Vagina (tissue), 2 donors: ENCODE measurements around the gene RPTOR. TPM values are rescaled to one million over a fixed set of nuclear protein-coding genes. Genes with fewer than 3 reads are reported as not detected.
A peak's percentile ranks its signal among the peaks of the same experiment; 100 is the strongest.

Experiments used
- DNase-seq, 2 donors: peaks; one replicate each; pipeline ENCODE4 v3.0.0-alpha.2; 2017; ENCODE audit errors: extremely low spot score in 2 of 2
- H3K27ac ChIP-seq: fragments of 200-600 bp; sonication (generic); one replicate; pipeline ENCODE4 v1.5.1; 2019
- H3K27me3 ChIP-seq: fragments of 200-600 bp; sonication (generic); one replicate; pipeline ENCODE4 v1.5.1; 2019
- H3K36me3 ChIP-seq, 2 donors: fragments of 200-600 bp; sonication (generic); one replicate each; pipeline ENCODE4 v1.5.1; 2017 to 2019
- H3K4me1 ChIP-seq: fragments of 200-600 bp; sonication (generic); one replicate; pipeline ENCODE4 v1.5.1; 2019
- H3K4me3 ChIP-seq, 2 donors: fragments of 200-600 bp; sonication (generic); 1 replicate in 1 of 2; 2 replicates in 1 of 2; pipeline ENCODE4 v1.5.1; 2016 to 2019
- H3K9me3 ChIP-seq: fragments of 200-600 bp; sonication (generic); one replicate; pipeline ENCODE4 v1.5.1; 2019
- POLR2A ChIP-seq, 2 donors: fragments of 450-650 bp; IDR thresholded peaks; one replicate each; pipeline ENCODE4 v1.6.1; 2017; ENCODE audit warnings: antibody characterized with exemption in 2 of 2, mild to moderate bottlenecking in 2 of 2, moderate library complexity in 2 of 2
- POLR2AphosphoS5 ChIP-seq, 2 donors: sonication (generic); formaldehyde crosslinking; IDR thresholded peaks; one replicate each; pipeline ENCODE4 v1.9.0; 2017; ENCODE audit warnings: antibody characterized with exemption in 2 of 2, mild to moderate bottlenecking in 2 of 2, low read depth in 1 of 2; ENCODE audit not compliant: insufficient read depth in 1 of 2
- intact Hi-C: fragments of 100-400 bp; cut with DNase I; formaldehyde crosslinking; loops from one replicate; pipeline ENCODE4 v1.15.1; 2023
- total RNA-seq: library from RNA; depleted of rRNA; stranded (reverse); fragments of >200 nt; gene quantifications from one replicate; pipeline ENCODE4 v1.2.3, GENCODE V29; 2016
- TF ChIP-seq, protein P1 (sequence below), 3 experiments: fragments of 450-650 bp in 2 of 3; fragments of 200-600 bp in 1 of 3; sonication (generic) in 1 of 3; IDR thresholded peaks; one replicate each; pipeline ENCODE4 v1.5.1; 2017 to 2019; ENCODE audit warnings: antibody characterized with exemption in 3 of 3, mild to moderate bottlenecking in 2 of 3, moderate library complexity in 2 of 3

The RPTOR gene
- total RNA-seq, 1 donor from 2014 or later, result 38.3 TPM

DNA sequence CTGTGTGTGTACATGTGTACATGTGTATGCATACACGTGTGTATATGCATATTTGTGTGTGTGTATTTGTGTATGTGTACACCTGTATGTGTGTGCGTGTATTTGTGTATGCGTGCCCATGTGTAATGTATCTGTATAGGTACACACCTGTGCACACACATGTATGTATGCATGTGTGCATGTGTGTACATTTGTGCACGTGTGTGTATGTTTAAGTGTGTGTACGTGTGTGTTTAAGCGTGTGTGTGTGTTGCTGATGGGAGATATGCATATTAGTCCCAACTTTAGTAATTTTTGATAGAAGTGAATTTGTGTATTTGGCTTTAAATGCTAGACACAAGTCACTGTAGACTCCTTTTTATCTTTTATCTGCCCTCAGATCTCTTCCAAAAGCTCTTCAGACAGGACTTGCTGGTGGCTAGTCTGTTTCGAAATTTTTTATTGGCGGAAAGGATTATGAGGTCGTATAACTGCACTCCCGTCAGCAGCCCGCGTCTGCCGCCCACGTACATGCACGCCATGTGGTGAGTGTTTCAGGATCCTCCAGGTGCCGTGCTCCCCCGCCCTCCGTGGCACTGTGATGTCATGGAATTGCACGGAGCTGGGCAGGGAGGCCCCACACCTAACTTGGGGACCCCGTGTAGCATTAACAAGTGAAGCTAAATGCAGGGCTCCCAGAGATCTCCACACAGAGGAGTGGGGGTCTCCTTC lies 278.2 kb downstream of the RPTOR start:
- DNase-seq, result no peak
- no peaks in the 10 kb centered on the region for H3K9me3 ChIP-seq
- no peak overlapping the region for H3K4me3 ChIP-seq
- intact Hi-C loops, result no loop called here
- no peak overlapping the region for H3K27ac ChIP-seq
- peaks cover 14% of the 10 kb centered on the region for H3K4me1 ChIP-seq
- peak in 1 of 2 donors; percentile 14 for TF ChIP-seq POLR2AphosphoS5 (IDR thresholded peaks at IDR 0.05; ENCODE audit: insufficient read depth in 1 of 2, low read depth in 1 of 2)
- TF ChIP-seq POLR2A (IDR thresholded peaks at IDR 0.05), result no peak
- TF ChIP-seq, protein P1, sequence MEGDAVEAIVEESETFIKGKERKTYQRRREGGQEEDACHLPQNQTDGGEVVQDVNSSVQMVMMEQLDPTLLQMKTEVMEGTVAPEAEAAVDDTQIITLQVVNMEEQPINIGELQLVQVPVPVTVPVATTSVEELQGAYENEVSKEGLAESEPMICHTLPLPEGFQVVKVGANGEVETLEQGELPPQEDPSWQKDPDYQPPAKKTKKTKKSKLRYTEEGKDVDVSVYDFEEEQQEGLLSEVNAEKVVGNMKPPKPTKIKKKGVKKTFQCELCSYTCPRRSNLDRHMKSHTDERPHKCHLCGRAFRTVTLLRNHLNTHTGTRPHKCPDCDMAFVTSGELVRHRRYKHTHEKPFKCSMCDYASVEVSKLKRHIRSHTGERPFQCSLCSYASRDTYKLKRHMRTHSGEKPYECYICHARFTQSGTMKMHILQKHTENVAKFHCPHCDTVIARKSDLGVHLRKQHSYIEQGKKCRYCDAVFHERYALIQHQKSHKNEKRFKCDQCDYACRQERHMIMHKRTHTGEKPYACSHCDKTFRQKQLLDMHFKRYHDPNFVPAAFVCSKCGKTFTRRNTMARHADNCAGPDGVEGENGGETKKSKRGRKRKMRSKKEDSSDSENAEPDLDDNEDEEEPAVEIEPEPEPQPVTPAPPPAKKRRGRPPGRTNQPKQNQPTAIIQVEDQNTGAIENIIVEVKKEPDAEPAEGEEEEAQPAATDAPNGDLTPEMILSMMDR (IDR thresholded peaks at IDR 0.05), result no peak
- H3K36me3 ChIP-seq, result peaks cover 0 to 4% of the 10 kb centered on the region in 2 donors
- no peaks in the 10 kb centered on the region for H3K27me3 ChIP-seq

DNA sequence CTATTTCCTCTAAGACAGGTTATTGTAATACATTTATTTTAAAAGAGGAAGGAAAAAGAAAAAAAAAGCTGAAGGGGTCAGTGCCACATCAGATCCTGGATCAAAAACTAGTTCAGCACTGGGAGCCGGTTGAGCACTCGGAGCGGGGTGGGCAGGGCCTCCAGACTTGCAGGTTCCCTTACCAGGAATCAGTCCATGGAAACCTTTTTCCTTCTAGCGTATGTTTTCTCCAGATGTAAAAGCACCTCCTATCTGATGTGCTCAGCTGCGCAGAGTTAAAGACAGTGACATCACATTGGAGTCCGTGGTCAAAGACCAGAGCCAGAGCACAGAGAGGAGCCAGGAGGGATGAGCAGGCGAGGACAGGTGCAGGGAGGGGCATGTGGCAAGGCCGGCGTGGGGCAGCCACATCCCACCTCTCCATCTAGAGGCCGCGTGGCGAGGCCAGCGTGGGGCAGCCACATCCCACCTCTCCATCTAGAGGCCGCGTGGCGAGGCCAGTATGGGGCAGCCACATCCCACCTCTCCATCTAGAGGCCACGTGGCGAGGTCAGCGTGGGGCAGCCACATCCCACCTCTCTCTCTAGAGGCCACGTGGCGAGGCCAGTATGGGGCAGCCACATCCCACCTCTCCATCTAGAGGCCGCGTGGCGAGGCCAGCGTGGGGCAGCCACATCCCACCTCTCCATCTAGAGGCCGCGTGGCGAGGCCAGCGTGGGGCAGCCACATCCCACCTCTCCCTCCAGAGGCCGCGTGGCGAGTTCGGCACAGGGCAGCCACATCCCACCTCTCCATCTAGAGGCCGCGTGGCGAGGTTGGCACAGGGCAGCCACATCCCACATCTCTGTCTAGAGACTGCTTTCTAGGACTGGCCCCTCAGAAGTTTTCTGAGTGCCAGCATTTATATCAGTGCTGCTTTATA lies 280.2 kb downstream of the RPTOR start:
- intact Hi-C loops, result no loop called here
- Histone ChIP-seq H3K36me3 (peaks cover 0 to 4% of the 10 kb centered on the region in 2 donors), H3K27ac (no peak overlapping the region), H3K27me3 (no peaks in the 10 kb centered on the region), H3K9me3 (no peaks in the 10 kb centered on the region), H3K4me3 (no peak overlapping the region), H3K4me1 (peaks cover 15% of the 10 kb centered on the region)
- DNase-seq, result no peak
- TF ChIP-seq POLR2A (IDR thresholded peaks at IDR 0.05) (no peak), POLR2AphosphoS5 (IDR thresholded peaks at IDR 0.05; ENCODE audit: insufficient read depth in 1 of 2, low read depth in 1 of 2) (no peak)
- TF ChIP-seq, protein P1 (IDR thresholded peaks at IDR 0.05), result no peak

GRCh38 chr17:80825471-80826345 lies 281.1 kb downstream of the RPTOR start:
- Histone ChIP-seq H3K4me1 (peaks cover 15% of the 10 kb centered on the region), H3K36me3 (peaks cover 0 to 4% of the 10 kb centered on the region in 2 donors), H3K4me3 (no peak overlapping the region), H3K27ac (no peak overlapping the region), H3K9me3 (no peaks in the 10 kb centered on the region), H3K27me3 (no peaks in the 10 kb centered on the region)
- intact Hi-C loops, result no loop called here
- TF ChIP-seq POLR2A (IDR thresholded peaks at IDR 0.05) (no peak), POLR2AphosphoS5 (IDR thresholded peaks at IDR 0.05; ENCODE audit: insufficient read depth in 1 of 2, low read depth in 1 of 2) (no peak)
- TF ChIP-seq, protein P1 (IDR thresholded peaks at IDR 0.05), result no peak
- no peak for DNase-seq

- Histone ChIP-seq H3K4me3 (no peak overlapping the region), H3K27ac (peak overlapping the region; percentile 61), H3K36me3 (peaks cover 0 to 4% of the 10 kb centered on the region in 2 donors), H3K27me3 (no peaks in the 10 kb centered on the region), H3K9me3 (no peaks in the 10 kb centered on the region), H3K4me1 (peaks cover 15% of the 10 kb centered on the region)
- TF ChIP-seq, protein P1 (IDR thresholded peaks at IDR 0.05), result no peak
- no peak for TF ChIP-seq POLR2A (IDR thresholded peaks at IDR 0.05)
- TF ChIP-seq POLR2AphosphoS5 (IDR thresholded peaks at IDR 0.05; ENCODE audit: insufficient read depth in 1 of 2, low read depth in 1 of 2), result no peak
- DNase-seq, result no peak
- intact Hi-C loops, result no loop called here
Measured at GRCh38 chr17:80826346-80826954, 281.8 kb downstream of the RPTOR start.
